GM21619 (cell line): ENCODE data around the gene TACR3.
"Not testable (repeated sequence)": the region's sequence is repeated elsewhere in the genome, so short reads cannot be mapped to it uniquely, and the experiment has no call there.

Experiments used
- ATAC-seq: cut with Tn5 transposase; IDR thresholded peaks from one replicate; pipeline ENCODE4 v1.9.1; 2021; ENCODE audit not compliant: unreplicated experiment

Gene TACR3

GRCh38 chr4:103719830-103720207 lies at the start of gene TACR3:
TSS of gene TACR3 (minus strand) at chr4:103719985. CDS start at chr4:103719675, 310 bp downstream.
- ATAC-seq: no peak

GRCh38 chr4:103757631-103758030 lies 37.8 kb upstream of the TACR3 start:
- peak; percentile 50 for ATAC-seq

- no peak for ATAC-seq
Observed at GRCh38 chr4:103756741-103757140, 37.0 kb upstream of the TACR3 start.

- ATAC-seq: no peak
Observed at GRCh38 chr4:103754844-103755243, 35.1 kb upstream of the TACR3 start.

- no peak for ATAC-seq
Observed at GRCh38 chr4:103753868-103754653, 34.3 kb upstream of the TACR3 start.

GRCh38 chr4:103723150-103723549 lies 3.4 kb upstream of the TACR3 start:
- ATAC-seq: not testable (repeated sequence)

GRCh38 chr4:103721251-103721650 lies 1.5 kb upstream of the TACR3 start:
- ATAC-seq: no peak

- no peak for ATAC-seq
Observed at GRCh38 chr4:103720661-103721060, 876 bp upstream of the TACR3 start.

GRCh38 chr4:103719105-103719829 lies 518 bp downstream of the TACR3 start:
- no peak for ATAC-seq

- ATAC-seq: no peak
Observed at GRCh38 chr4:103692615-103693014, 27.2 kb downstream of the TACR3 start.

GRCh38 chr4:103673983-103674382 lies 45.8 kb downstream of the TACR3 start:
- ATAC-seq: peak; percentile 56

GRCh38 chr4:103666764-103667163 lies 53.0 kb downstream of the TACR3 start:
- ATAC-seq: not testable (repeated sequence)

- ATAC-seq: no peak
Observed at GRCh38 chr4:103664436-103665075, 55.2 kb downstream of the TACR3 start.

GRCh38 chr4:103648541-103648940 lies 71.2 kb downstream of the TACR3 start:
- ATAC-seq: no peak

- ATAC-seq: no peak
Observed at GRCh38 chr4:103645991-103646390, 73.8 kb downstream of the TACR3 start.

GRCh38 chr4:103634236-103634635 lies 85.5 kb downstream of the TACR3 start:
- ATAC-seq: no peak

- ATAC-seq: no peak
Observed at GRCh38 chr4:103626296-103626695, 93.5 kb downstream of the TACR3 start.

- no peak for ATAC-seq
Observed at GRCh38 chr4:103591841-103592240, 127.9 kb downstream of the TACR3 start.

- no peak for ATAC-seq
Observed at GRCh38 chr4:103567591-103567990, 152.2 kb downstream of the TACR3 start.

- not testable (repeated sequence) for ATAC-seq
Observed at GRCh38 chr4:103559178-103559577, 160.6 kb downstream of the TACR3 start.
